Measurements from ENCODE around the gene NDOR1. TPM values are rescaled to one million over a fixed set of nuclear protein-coding genes. Genes with fewer than 3 reads are reported as not detected.

Gene NDOR1
- total RNA-seq, 1 donor from 2014 or later = 27.0 TPM

DNA sequence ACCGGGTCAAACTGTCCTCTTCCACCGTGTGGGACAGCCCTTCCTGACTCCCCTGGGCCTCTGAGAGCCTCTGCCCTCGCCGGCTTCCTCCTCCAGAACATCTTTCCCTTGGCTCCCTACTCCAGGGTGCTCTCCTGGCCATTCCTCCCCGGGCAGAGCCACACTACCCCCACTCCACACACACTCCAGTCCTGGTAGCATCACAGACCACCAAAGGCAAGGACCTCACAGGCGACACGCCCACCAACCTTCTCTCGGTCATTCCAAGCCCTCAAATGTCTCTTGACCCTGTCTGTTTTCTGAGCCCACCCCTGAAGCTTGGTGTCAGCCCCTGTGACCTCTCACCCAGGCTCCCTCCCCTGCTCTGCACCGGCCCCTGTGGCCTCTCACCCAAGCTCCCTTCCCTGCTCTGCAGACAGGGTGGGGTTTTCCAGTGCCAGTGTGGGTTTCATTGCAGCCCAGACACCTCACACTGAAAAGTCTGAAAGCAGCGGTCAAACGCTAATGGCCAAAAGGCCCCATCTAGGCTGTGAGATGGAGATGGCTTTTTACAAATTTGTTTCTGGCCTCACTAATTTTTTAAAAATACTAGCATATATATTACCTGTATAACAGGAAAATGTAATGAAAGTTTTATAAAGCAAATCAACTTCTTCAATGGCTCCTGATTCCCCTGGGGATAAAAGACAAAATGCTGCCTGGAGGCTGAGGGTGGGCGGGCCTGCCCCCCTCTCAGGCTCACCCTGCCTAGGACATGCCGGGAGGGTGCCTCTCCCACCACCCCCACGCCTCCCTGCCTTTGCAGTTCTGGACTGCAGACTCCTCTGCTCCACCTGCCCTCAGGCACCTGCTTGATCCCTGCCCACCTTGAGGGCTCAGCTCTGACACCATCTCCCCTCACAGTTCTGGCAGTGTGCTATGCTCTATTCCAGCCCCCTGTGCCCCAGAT is 46.1 kb upstream of the NDOR1 start:
- peaks cover 49% of the 10 kb centered on the region for H3K27me3 ChIP-seq
- intact Hi-C loops (cut with DNase I) = no loop called here
- H3K36me3 ChIP-seq = no peaks in the 10 kb centered on the region
- no peaks in the 10 kb centered on the region for H3K9me3 ChIP-seq
- no peak for TF ChIP-seq CTCF (IDR thresholded peaks at IDR 0.05)
- no peak for DNase-seq (ENCODE audit: low spot score in 2 of 2)
- no peak overlapping the region for H3K4me3 ChIP-seq
- peaks cover 10 to 17% of the 10 kb centered on the region in 2 donors for H3K4me1 ChIP-seq
- no peak overlapping the region for H3K27ac ChIP-seq

GRCh38 chr9:137160054-137160425 is 45.5 kb upstream of the NDOR1 start:
- DNase-seq (ENCODE audit: low spot score in 2 of 2) = no peak
- H3K27me3 ChIP-seq = peaks cover 49% of the 10 kb centered on the region

GRCh38 chr9:137160716-137161557 is 44.6 kb upstream of the NDOR1 start:
- no peak for DNase-seq (ENCODE audit: low spot score in 2 of 2)
- H3K27me3 ChIP-seq = peaks cover 55% of the 10 kb centered on the region

More at GRCh38 chr9:137160054-137160425, 45.5 kb upstream of the NDOR1 start:
- no peaks in the 10 kb centered on the region for H3K9me3 ChIP-seq
- H3K27ac ChIP-seq = no peak overlapping the region
- intact Hi-C loops (cut with DNase I) = no loop called here
- H3K36me3 ChIP-seq = no peaks in the 10 kb centered on the region
- TF ChIP-seq CTCF (IDR thresholded peaks at IDR 0.05) = no peak
- peaks cover 10 to 17% of the 10 kb centered on the region in 2 donors for H3K4me1 ChIP-seq
- H3K4me3 ChIP-seq = no peak overlapping the region

DNA sequence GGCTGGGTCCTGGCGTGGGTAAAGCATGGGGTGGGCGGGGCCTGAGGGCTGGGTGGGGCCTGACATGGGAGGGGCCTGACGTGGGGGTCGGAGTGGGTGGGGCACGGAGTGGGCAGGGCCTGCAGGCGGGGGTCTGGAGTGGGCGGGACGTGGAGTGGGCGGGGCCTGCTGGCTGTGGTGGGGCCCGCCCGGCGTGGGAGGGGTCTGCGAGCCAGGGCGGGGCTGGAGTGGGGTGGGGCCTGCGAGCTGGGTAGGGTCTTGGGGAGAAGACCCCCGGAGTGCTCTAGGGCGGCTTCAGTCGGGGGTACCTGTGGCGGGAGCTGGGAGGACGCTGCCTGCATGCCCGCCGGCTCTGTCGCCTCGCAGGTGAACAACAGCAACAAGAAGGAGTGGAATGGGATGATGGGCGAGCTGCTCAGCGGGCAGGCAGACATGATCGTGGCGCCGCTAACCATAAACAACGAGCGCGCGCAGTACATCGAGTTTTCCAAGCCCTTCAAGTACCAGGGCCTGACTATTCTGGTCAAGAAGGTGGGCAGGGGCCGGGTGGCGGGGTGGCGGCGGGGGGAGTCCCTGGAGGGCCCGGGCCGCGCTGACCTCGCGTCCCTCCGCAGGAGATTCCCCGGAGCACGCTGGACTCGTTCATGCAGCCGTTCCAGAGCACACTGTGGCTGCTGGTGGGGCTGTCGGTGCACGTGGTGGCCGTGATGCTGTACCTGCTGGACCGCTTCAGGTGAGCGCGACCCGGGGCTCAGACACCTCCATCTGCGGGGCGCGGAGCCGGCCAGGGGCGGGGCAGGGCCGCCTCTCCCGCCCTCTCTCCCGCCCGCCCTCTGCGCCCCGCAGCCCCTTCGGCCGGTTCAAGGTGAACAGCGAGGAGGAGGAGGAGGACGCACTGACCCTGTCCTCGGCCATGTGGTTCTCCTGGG is 43.7 kb upstream of the NDOR1 start:
- Histone ChIP-seq H3K36me3 (no peaks in the 10 kb centered on the region), H3K27ac (no peak overlapping the region), H3K9me3 (no peaks in the 10 kb centered on the region), H3K4me3 (no peak overlapping the region), H3K4me1 (peaks cover 10 to 13% of the 10 kb centered on the region in 2 donors), H3K27me3 (peaks cover 63% of the 10 kb centered on the region)
- TF ChIP-seq CTCF (IDR thresholded peaks at IDR 0.05) = no peak
- no peak for DNase-seq (ENCODE audit: low spot score in 2 of 2)
- intact Hi-C loops (cut with DNase I) = no loop called here

More at GRCh38 chr9:137160716-137161557, 44.6 kb upstream of the NDOR1 start:
- H3K4me1 ChIP-seq = peaks cover 10 to 17% of the 10 kb centered on the region in 2 donors
- H3K27ac ChIP-seq = no peak overlapping the region
- intact Hi-C loops (cut with DNase I) = no loop called here
- H3K4me3 ChIP-seq = no peak overlapping the region
- no peaks in the 10 kb centered on the region for H3K9me3 ChIP-seq
- no peak for TF ChIP-seq CTCF (IDR thresholded peaks at IDR 0.05)
- no peaks in the 10 kb centered on the region for H3K36me3 ChIP-seq

Measured in ascending aorta (tissue), 2 donors.